ENCODE measurements around the gene HIVEP1.
A peak's percentile ranks its signal among the peaks of the same experiment; 100 is the strongest.

HIVEP1 gene

DNA sequence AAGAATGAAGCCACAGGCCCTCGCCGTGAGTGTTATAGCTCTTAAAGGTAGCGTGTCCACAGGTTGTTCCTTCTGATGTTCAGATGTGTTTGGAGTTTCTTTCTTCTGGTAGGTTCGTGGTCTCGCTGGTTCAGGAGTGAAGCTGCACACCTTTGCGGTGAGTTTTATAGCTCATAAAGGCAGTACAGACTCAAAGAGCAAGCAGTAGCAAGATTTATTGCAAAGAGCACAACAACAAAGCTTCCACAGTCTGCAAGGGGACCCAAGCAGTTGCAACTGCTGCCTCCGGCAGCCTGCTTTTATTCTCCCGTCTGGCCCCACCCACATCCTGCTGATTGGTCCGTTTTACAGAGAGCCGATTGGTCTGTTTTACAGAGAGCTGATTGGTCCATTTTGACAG lies 5.2 kb downstream of the HIVEP1 start:
- no peak overlapping the region for H3K4me3 ChIP-seq (ENCODE audit: low read depth, low read length)
- TF ChIP-seq, protein P1, sequence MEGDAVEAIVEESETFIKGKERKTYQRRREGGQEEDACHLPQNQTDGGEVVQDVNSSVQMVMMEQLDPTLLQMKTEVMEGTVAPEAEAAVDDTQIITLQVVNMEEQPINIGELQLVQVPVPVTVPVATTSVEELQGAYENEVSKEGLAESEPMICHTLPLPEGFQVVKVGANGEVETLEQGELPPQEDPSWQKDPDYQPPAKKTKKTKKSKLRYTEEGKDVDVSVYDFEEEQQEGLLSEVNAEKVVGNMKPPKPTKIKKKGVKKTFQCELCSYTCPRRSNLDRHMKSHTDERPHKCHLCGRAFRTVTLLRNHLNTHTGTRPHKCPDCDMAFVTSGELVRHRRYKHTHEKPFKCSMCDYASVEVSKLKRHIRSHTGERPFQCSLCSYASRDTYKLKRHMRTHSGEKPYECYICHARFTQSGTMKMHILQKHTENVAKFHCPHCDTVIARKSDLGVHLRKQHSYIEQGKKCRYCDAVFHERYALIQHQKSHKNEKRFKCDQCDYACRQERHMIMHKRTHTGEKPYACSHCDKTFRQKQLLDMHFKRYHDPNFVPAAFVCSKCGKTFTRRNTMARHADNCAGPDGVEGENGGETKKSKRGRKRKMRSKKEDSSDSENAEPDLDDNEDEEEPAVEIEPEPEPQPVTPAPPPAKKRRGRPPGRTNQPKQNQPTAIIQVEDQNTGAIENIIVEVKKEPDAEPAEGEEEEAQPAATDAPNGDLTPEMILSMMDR (conservative IDR thresholded peaks at IDR 0.05; ENCODE audit: low read depth, low read length) = no peak
- DNase-seq (ENCODE audit: low read depth) = no peak

GRCh38 chr6:12017876-12018401 lies 5.8 kb downstream of the HIVEP1 start:
- TF ChIP-seq, protein P1 (conservative IDR thresholded peaks at IDR 0.05; ENCODE audit: low read depth, low read length) = no peak
- DNase-seq (ENCODE audit: low read depth) = no peak
- no peak overlapping the region for H3K4me3 ChIP-seq (ENCODE audit: low read depth, low read length)

- no peak overlapping the region for H3K4me3 ChIP-seq (ENCODE audit: low read depth, low read length)
- DNase-seq (ENCODE audit: low read depth) = no peak
- TF ChIP-seq, protein P1 (conservative IDR thresholded peaks at IDR 0.05; ENCODE audit: low read depth, low read length) = no peak
Observed at GRCh38 chr6:12020187-12020791, 8.2 kb downstream of the HIVEP1 start.

- DNase-seq (ENCODE audit: low read depth) = no peak
Observed at GRCh38 chr6:12022481-12022880, 10.4 kb downstream of the HIVEP1 start.

GRCh38 chr6:12022953-12023388 lies 10.9 kb downstream of the HIVEP1 start:
- TF ChIP-seq, protein P1 (conservative IDR thresholded peaks at IDR 0.05; ENCODE audit: low read depth, low read length) = no peak
- no peak for DNase-seq (ENCODE audit: low read depth)
- no peak overlapping the region for H3K4me3 ChIP-seq (ENCODE audit: low read depth, low read length)

More at GRCh38 chr6:12022481-12022880, 10.4 kb downstream of the HIVEP1 start:
- TF ChIP-seq, protein P1 (conservative IDR thresholded peaks at IDR 0.05; ENCODE audit: low read depth, low read length) = no peak
- H3K4me3 ChIP-seq (ENCODE audit: low read depth, low read length) = no peak overlapping the region

GRCh38 chr6:12024216-12024615 lies 12.1 kb downstream of the HIVEP1 start:
- DNase-seq (ENCODE audit: low read depth) = peak; percentile 6
- no peak overlapping the region for H3K4me3 ChIP-seq (ENCODE audit: low read depth, low read length)
- TF ChIP-seq, protein P1 (conservative IDR thresholded peaks at IDR 0.05; ENCODE audit: low read depth, low read length) = no peak

Data from choroid plexus epithelial cell (primary cell).